GM23338 (cell line): Measurements from ENCODE around the gene DTNB.

ENCODE experiments used
- CREB1 ChIP-seq: fragments of 250-450 bp; sonication (Bioruptor Pico); IDR thresholded peaks from 2 replicates; pipeline ENCODE4 v1.5.0; 2020; ENCODE audit warnings: low read depth, mild to moderate bottlenecking, moderate library complexity
- CTCF ChIP-seq, 2 experiments: fragments of 200-600 bp in 1 of 2; sonication (generic) in 1 of 2; conservative IDR thresholded peaks; 2 replicates each; pipeline versions ENCODE4 v1.5.1 to v1.6.1; 2016 to 2017; ENCODE audit warnings: antibody characterized with exemption in 2 of 2, low read depth in 2 of 2, mild to moderate bottlenecking in 2 of 2, moderate library complexity in 1 of 2
- ETS1 ChIP-seq: IDR thresholded peaks from 2 replicates; pipeline ENCODE4 v1.6.1; 2016; ENCODE audit warnings: antibody characterized with exemption
- EZH2 ChIP-seq: fragments of 200-600 bp; sonication (generic); IDR thresholded peaks from one replicate; pipeline ENCODE4 v1.8.0; 2017; ENCODE audit warnings: antibody characterized with exemption, mild to moderate bottlenecking, low read depth; ENCODE audit not compliant: unreplicated experiment
- EZH2phosphoT487 ChIP-seq: fragments of 200-600 bp; sonication (generic); IDR thresholded peaks from one replicate; pipeline ENCODE4 v1.8.1; 2018; ENCODE audit warnings: antibody characterized with exemption; ENCODE audit not compliant: unreplicated experiment
- JUNB ChIP-seq: IDR thresholded peaks from one replicate; pipeline ENCODE4 v1.6.1; 2016; ENCODE audit warnings: antibody characterized with exemption; ENCODE audit not compliant: unreplicated experiment
- NANOG ChIP-seq: IDR thresholded peaks from 2 replicates; pipeline ENCODE4 v1.6.1; 2016; ENCODE audit warnings: antibody characterized with exemption, borderline replicate concordance
- POLR2AphosphoS5 ChIP-seq: IDR thresholded peaks from 2 replicates; pipeline ENCODE4 v1.6.1; 2016; ENCODE audit warnings: antibody characterized with exemption, low read depth
- REST ChIP-seq: IDR thresholded peaks from one replicate; pipeline ENCODE4 v1.6.1; 2018; ENCODE audit warnings: antibody characterized with exemption; ENCODE audit not compliant: unreplicated experiment
- STAT1 ChIP-seq: IDR thresholded peaks from one replicate; pipeline ENCODE4 v1.6.1; 2016; ENCODE audit warnings: antibody characterized with exemption; ENCODE audit not compliant: unreplicated experiment
- ZNF114 ChIP-seq: fragments of 250-450 bp; sonication (Bioruptor Pico); IDR thresholded peaks from 2 replicates; pipeline ENCODE4 v1.5.0; 2020; ENCODE audit warnings: mild to moderate bottlenecking, moderate library complexity
- ZNF331 ChIP-seq: fragments of 250-450 bp; sonication (Bioruptor Pico); IDR thresholded peaks from 2 replicates; pipeline ENCODE4 v1.5.0; 2020; ENCODE audit warnings: low read depth, mild to moderate bottlenecking, moderate library complexity
- ZNF462 ChIP-seq: fragments of 250-450 bp; sonication (Bioruptor Pico); IDR thresholded peaks from 2 replicates; pipeline ENCODE4 v1.5.0; 2020; ENCODE audit warnings: mild to moderate bottlenecking, moderate library complexity

- TF ChIP-seq CTCF (conservative IDR thresholded peaks at IDR 0.05; ENCODE audit: low read depth in 2 of 2) (no peak), POLR2AphosphoS5 (no peak), EZH2 (no peak), REST (no peak), ZNF114 (CRISPR knock-in tag) (no peak), STAT1 (no peak), EZH2phosphoT487 (no peak), CREB1 (no peak), ETS1 (no peak), ZNF462 (CRISPR knock-in tag) (no peak), JUNB (no peak), NANOG (no peak), ZNF331 (no peak)
These were observed 138.9 kb downstream of the DTNB start for GRCh38 chr2:25534455-25534854.
